CD8-positive, alpha-beta memory T cell (primary cell): ENCODE results near the gene SLC39A11. TPM values are rescaled to one million over a fixed set of nuclear protein-coding genes. Genes with fewer than 3 reads are reported as not detected.

Source experiments
- CTCF ChIA-PET: fragments of 350-600 bp; sonication (Branson Sonifier 250); formaldehyde crosslinking; loops from one replicate; lab custom pipeline; 2021; ENCODE audit warnings: antibody characterized with exemption; lab: Charles Lee
- POLR2A ChIA-PET: fragments of 350-600 bp; sonication (Branson Sonifier 250); formaldehyde crosslinking; loops from one replicate; lab custom pipeline; 2021; ENCODE audit warnings: antibody characterized with exemption; lab: Charles Lee
- DNase-seq, 5 donors: peaks; one replicate each; pipeline versions ENCODE4 v3.0.0 to v3.0.0-alpha.2; 2020 to 2022; ENCODE audit warnings: mixed read lengths in 1 of 5
- H3K27ac ChIP-seq: one replicate; pipeline ENCODE4 v1.7.0; 2013; ENCODE audit warnings: low read depth, mild to moderate bottlenecking, low read length, moderate library complexity
- H3K27me3 ChIP-seq: 2 replicates; pipeline ENCODE4 v1.7.0; 2013; ENCODE audit warnings: low read length, mild to moderate bottlenecking; ENCODE audit not compliant: insufficient read depth, poor library complexity, severe bottlenecking
- H3K36me3 ChIP-seq: 2 replicates; pipeline ENCODE4 v1.7.0; 2013; ENCODE audit warnings: mild to moderate bottlenecking, low read length, moderate library complexity; ENCODE audit not compliant: insufficient read depth
- H3K4me1 ChIP-seq: 2 replicates; pipeline ENCODE4 v1.7.0; 2013; ENCODE audit warnings: mild to moderate bottlenecking, low read length, moderate library complexity; ENCODE audit not compliant: insufficient read depth
- H3K4me3 ChIP-seq: 2 replicates; pipeline ENCODE4 v1.7.0; 2013; ENCODE audit warnings: mild to moderate bottlenecking, low read length
- H3K9me3 ChIP-seq: 2 replicates; pipeline ENCODE4 v1.7.0; 2013; ENCODE audit warnings: mild to moderate bottlenecking, low read length
- H3K27ac Mint-ChIP-seq, 8 donors: one replicate each; pipeline ENCODE4 v1.8.0; 2020 to 2021; ENCODE audit warnings: mixed read lengths in 8 of 8, mild to moderate bottlenecking in 6 of 8, inconsistent platforms in 3 of 8, moderate library complexity in 3 of 8
- H3K27me3 Mint-ChIP-seq, 2 donors: one replicate each; pipeline ENCODE4 v1.8.0; 2020 to 2021; ENCODE audit warnings: mixed read lengths in 2 of 2, mild to moderate bottlenecking in 1 of 2, moderate library complexity in 1 of 2
- H3K36me3 Mint-ChIP-seq, 3 donors: one replicate each; pipeline ENCODE4 v1.8.0; 2020 to 2021; ENCODE audit warnings: mixed read lengths in 3 of 3, inconsistent platforms in 1 of 3, mild to moderate bottlenecking in 1 of 3
- H3K4me1 Mint-ChIP-seq, 3 donors: one replicate each; pipeline ENCODE4 v1.8.0; 2020 to 2021; ENCODE audit warnings: mixed read lengths in 3 of 3, inconsistent platforms in 1 of 3, mild to moderate bottlenecking in 1 of 3
- H3K4me3 Mint-ChIP-seq, 7 donors: one replicate each; pipeline ENCODE4 v1.8.0; 2020 to 2021; ENCODE audit warnings: mixed read lengths in 7 of 7, mild to moderate bottlenecking in 6 of 7, moderate library complexity in 4 of 7, inconsistent platforms in 2 of 7
- H3K9me3 Mint-ChIP-seq, 5 donors: one replicate each; pipeline ENCODE4 v1.8.0; 2020 to 2022; ENCODE audit warnings: mixed read lengths in 5 of 5, mild to moderate bottlenecking in 3 of 5, moderate library complexity in 2 of 5, inconsistent platforms in 1 of 5
- polyA plus RNA-seq: library from polyadenylated mRNA; unstranded; fragments of 300-500 nt; fragmentation: Illumina TruSeq; gene quantifications from one replicate; pipeline ENCODE4 v1.2.3, GENCODE V29; 2021
- total RNA-seq, 2 experiments: library from RNA; stranded (reverse); gene quantifications; one replicate each; pipeline ENCODE4 v1.2.3, GENCODE V29; 2021

SLC39A11 gene
- total and polyA plus RNA-seq, 3 experiments from 2014 or later, result 13.1 to 18.5 (median 17.2) TPM

DNA sequence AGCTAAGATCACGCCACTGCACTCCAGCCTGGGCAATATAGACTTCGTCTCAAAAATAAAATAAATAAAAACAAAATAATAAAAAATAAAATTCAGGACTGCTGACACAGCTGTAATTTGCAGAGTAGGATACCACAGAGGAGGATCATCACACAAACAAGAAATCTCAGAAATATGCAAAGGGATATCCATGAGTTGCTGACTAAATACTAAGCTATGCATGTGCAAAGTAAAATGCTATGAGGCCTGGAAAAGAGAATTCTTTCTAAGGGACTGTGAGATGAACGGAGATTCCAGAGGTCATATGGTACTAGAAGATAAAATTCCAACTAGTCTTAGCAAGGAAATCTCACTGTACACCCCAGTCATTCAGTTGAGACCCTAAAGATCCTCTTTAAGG, 74.8 kb downstream of the SLC39A11 start:
- Histone ChIP-seq H3K4me3 (no peak overlapping the region), H3K36me3 (no peaks in the 10 kb centered on the region), H3K9me3 (peaks cover 8% of the 10 kb centered on the region), H3K4me1 (no peaks in the 10 kb centered on the region), H3K27me3 (no peaks in the 10 kb centered on the region), H3K27ac (no peak overlapping the region)
- no peaks in the 10 kb centered on the region for H3K27me3 Mint-ChIP-seq
- peaks cover 4 to 8% (median 7%) of the 10 kb centered on the region in 3 donors for H3K4me1 Mint-ChIP-seq
- DNase-seq, result no peak
- no peak overlapping the region for H3K4me3 Mint-ChIP-seq
- CTCF ChIA-PET, result interaction anchor here (0.5 kb wide), 1 partner anchor 36 kb away, joined by 3 read pairs; no protein-coding TSS in a partner anchor
- peaks cover 17 to 48% (median 32%) of the 10 kb centered on the region in 5 donors for H3K9me3 Mint-ChIP-seq
- POLR2A ChIA-PET, result no interaction called here
- peaks cover 16 to 60% (median 20%) of the 10 kb centered on the region in 3 donors for H3K36me3 Mint-ChIP-seq
- no peak overlapping the region for H3K27ac Mint-ChIP-seq

DNA sequence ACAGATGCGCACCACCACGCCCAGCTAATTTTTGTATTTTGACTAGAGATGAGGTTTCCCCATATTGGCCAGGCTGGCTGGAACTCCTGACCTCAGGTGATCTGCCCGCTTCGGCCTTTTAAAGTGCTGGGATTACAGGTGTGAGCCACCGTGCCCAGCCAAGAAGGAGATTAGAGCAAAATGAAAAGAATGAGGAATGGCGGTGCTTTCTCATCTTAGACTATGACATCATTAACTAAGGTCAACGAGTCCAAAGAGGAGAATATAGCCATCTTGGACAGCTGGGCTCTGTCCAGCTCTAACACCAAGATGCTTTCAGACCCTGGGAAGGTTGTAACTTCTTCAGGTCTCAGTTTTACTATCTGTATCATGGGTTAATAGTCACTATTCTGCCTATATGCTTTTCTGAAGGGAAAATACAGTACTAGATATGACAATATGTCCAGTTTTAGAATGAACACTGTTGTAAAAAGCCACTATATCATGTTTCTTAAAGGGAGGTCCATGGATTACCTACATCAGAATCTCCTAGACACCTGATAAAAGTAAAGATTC, 76.7 kb downstream of the SLC39A11 start:
- Mint-ChIP-seq H3K27ac (no peak overlapping the region), H3K4me1 (peaks cover 8 to 14% (median 10%) of the 10 kb centered on the region in 3 donors), H3K36me3 (peaks cover 10 to 48% (median 19%) of the 10 kb centered on the region in 3 donors), H3K27me3 (no peaks in the 10 kb centered on the region), H3K9me3 (peaks cover 17 to 41% (median 27%) of the 10 kb centered on the region in 5 donors), H3K4me3 (no peak overlapping the region)
- ChIA-PET CTCF (no interaction called here), POLR2A (no interaction called here)
- Histone ChIP-seq H3K27ac (no peak overlapping the region), H3K9me3 (peaks cover 8% of the 10 kb centered on the region), H3K36me3 (no peaks in the 10 kb centered on the region), H3K4me3 (no peak overlapping the region), H3K27me3 (no peaks in the 10 kb centered on the region), H3K4me1 (no peaks in the 10 kb centered on the region)
- DNase-seq, result no peak

DNA sequence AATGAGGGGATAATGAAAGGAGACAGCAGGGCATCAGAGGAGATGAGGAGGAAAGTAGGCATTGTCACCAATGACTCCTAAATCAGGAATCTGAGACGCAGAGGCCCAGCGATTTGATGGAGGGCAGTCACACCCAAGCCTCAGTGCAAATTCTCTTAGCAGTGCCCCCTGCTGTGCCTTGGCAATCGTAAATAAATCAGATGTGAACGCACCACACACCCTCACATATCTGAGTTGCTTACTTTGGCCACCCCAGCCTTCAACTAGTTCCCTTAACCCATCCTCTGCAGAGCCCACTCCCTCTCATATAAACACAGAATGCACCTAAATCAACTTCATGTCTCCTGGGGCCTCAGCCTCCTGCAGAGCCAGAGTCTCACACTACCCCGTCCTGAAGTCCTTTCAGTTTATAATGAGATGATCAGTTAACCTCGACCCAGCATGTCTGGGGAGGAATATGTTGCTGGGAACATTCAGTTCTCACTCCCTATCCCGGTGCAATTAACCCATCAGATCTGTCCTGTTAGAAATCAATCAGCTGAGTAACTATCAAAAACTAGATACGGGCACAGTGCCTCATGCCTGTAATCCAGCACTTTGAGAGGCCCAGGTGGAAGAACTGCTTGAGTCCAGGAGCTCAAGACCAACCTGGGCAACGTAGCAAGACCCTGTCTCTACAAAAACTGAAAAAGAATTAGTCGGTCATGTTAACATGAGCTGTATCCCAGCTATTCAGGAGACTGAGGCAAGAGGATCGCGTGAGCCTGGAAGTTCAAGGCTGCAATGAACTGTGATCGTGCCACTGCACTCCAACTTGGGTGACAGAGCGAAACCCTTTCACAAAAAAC, 78.4 kb downstream of the SLC39A11 start:
- DNase-seq, result no peak
- Histone ChIP-seq H3K9me3 (peaks cover 4% of the 10 kb centered on the region), H3K27me3 (no peaks in the 10 kb centered on the region), H3K4me1 (no peaks in the 10 kb centered on the region), H3K27ac (no peak overlapping the region), H3K4me3 (no peak overlapping the region), H3K36me3 (no peaks in the 10 kb centered on the region)
- Mint-ChIP-seq H3K36me3 (peaks cover 4 to 51% (median 10%) of the 10 kb centered on the region in 3 donors), H3K4me1 (peaks cover 11 to 15% (median 12%) of the 10 kb centered on the region in 3 donors), H3K27me3 (no peaks in the 10 kb centered on the region), H3K4me3 (no peak overlapping the region), H3K9me3 (peaks cover 4 to 28% (median 14%) of the 10 kb centered on the region in 5 donors), H3K27ac (no peak overlapping the region)
- CTCF ChIA-PET, result no interaction called here
- POLR2A ChIA-PET, result no interaction called here

DNA sequence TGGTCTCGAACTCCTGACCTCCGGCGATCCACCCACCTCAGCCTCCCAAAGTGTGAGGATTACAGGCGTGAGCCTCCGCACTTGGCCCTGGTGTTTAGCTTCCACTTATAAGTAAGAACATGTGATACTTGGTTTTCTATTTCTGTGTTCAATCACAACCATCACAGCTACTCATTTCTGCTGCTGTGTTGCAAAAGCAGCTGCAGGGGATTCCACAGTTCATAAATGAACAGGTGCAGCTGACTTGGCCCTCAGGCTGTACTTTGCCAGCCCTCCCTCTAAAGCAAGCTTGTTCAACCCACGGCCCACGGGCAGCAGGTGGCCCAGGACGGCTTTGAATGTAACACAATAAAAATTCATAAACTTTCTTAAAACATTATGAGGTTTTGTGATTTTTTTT, 79.2 kb downstream of the SLC39A11 start:
- no peak overlapping the region for H3K27ac ChIP-seq
- no peaks in the 10 kb centered on the region for H3K27me3 ChIP-seq
- no peak overlapping the region for H3K4me3 ChIP-seq
- Mint-ChIP-seq H3K36me3 (peaks cover 1 to 45% (median 8%) of the 10 kb centered on the region in 3 donors), H3K4me3 (peak overlapping the region in 1 of 7 donors; percentile 40), H3K27me3 (no peaks in the 10 kb centered on the region), H3K4me1 (peaks cover 11 to 15% (median 12%) of the 10 kb centered on the region in 3 donors), H3K9me3 (peaks cover 0 to 21% (median 7%) of the 10 kb centered on the region in 5 donors), H3K27ac (no peak overlapping the region)
- no peaks in the 10 kb centered on the region for H3K36me3 ChIP-seq
- DNase-seq, result no peak
- ChIA-PET CTCF (no interaction called here), POLR2A (no interaction called here)
- no peaks in the 10 kb centered on the region for H3K4me1 ChIP-seq
- no peaks in the 10 kb centered on the region for H3K9me3 ChIP-seq

DNA sequence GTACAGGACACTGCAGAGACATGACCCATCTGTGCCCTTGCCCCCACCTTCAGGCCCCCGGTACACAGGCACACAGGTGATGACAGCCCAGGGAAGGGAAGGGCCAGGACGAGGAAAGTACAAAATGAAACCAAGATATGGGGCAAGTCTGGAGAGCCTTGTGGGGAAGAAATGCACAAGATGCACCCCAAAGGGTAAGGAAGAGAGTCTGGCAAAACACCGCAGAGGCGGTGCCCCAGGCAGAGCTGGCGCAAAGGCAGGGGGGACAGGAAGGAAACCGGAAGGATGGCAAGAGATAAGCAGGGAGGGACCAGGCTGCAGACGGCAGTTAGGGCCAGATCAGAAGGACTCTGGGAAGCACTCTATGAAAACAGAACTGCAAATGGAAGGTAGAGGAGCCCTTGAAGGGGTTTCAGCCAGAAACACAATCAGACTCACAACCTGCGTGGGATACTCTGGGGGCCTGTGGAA, 81.4 kb downstream of the SLC39A11 start:
- Histone ChIP-seq H3K27ac (no peak overlapping the region), H3K4me3 (no peak overlapping the region), H3K27me3 (no peaks in the 10 kb centered on the region), H3K9me3 (no peaks in the 10 kb centered on the region), H3K36me3 (no peaks in the 10 kb centered on the region), H3K4me1 (no peaks in the 10 kb centered on the region)
- H3K9me3 Mint-ChIP-seq, result peaks cover 0 to 7% (median 0%) of the 10 kb centered on the region in 5 donors
- DNase-seq, result no peak
- H3K27me3 Mint-ChIP-seq, result no peaks in the 10 kb centered on the region
- H3K27ac Mint-ChIP-seq, result peak overlapping the region in 5 of 8 donors; percentile 3 to 87 (median 59)
- CTCF ChIA-PET, result no interaction called here
- peaks cover 0 to 43% (median 6%) of the 10 kb centered on the region in 3 donors for H3K36me3 Mint-ChIP-seq
- H3K4me1 Mint-ChIP-seq, result peaks cover 11 to 15% (median 12%) of the 10 kb centered on the region in 3 donors
- POLR2A ChIA-PET, result no interaction called here
- H3K4me3 Mint-ChIP-seq, result peak overlapping the region in 5 of 7 donors; percentile 16 to 80 (median 47)

DNA sequence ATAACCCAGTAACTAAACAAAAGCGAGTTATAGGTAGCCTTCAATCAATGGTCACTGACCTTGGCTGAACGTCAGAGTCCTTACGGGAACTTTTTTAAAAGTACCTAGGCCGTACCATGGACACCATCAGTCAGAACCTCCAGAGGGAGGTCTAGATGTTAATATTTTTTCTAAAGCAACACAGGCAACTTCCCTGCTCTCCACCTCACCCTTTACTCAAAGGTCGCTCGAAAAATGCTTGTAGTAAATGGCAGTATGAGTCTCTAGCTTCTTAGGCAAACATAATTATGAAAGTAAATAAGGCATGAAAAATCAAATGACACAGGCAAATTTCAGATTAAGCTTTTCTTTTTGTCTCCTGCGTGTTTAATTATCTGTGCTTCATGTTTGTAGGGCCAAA, 82.1 kb downstream of the SLC39A11 start:
- Histone ChIP-seq H3K27ac (no peak overlapping the region), H3K9me3 (no peaks in the 10 kb centered on the region), H3K4me3 (no peak overlapping the region), H3K36me3 (no peaks in the 10 kb centered on the region), H3K27me3 (no peaks in the 10 kb centered on the region), H3K4me1 (no peaks in the 10 kb centered on the region)
- Mint-ChIP-seq H3K36me3 (peaks cover 0 to 46% (median 7%) of the 10 kb centered on the region in 3 donors), H3K27ac (peak overlapping the region in 2 of 8 donors; percentile 17 to 59), H3K27me3 (no peaks in the 10 kb centered on the region), H3K4me1 (peaks cover 11 to 15% (median 12%) of the 10 kb centered on the region in 3 donors), H3K4me3 (no peak overlapping the region), H3K9me3 (peaks cover 0 to 7% (median 0%) of the 10 kb centered on the region in 5 donors)
- ChIA-PET POLR2A (no interaction called here), CTCF (no interaction called here)
- no peak for DNase-seq

DNA sequence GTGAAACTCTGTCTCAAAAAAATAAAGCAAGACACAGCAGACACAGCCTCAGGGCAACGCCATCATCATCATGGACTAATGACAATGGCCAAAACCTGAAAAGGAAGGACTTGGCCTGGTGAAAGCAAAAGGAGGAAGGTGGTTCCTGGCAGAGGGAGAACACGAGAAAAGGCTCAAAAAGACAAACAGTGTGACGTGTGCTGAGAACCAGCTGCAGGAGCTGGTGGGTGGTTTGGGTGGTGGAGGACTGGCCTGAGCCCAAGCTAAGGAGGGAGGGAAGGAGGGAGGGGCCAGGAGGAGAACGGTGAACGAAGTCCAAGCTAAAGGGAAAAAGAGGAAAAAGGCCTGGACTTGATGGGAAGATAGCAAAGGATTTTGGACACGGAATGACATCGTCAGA, 85.1 kb downstream of the SLC39A11 start:
- H3K27ac Mint-ChIP-seq, result no peak overlapping the region
- no peaks in the 10 kb centered on the region for H3K27me3 Mint-ChIP-seq
- no peaks in the 10 kb centered on the region for H3K27me3 ChIP-seq
- POLR2A ChIA-PET, result no interaction called here
- no peaks in the 10 kb centered on the region for H3K4me1 ChIP-seq
- H3K9me3 Mint-ChIP-seq, result peaks cover 0 to 13% (median 0%) of the 10 kb centered on the region in 5 donors
- no peaks in the 10 kb centered on the region for H3K9me3 ChIP-seq
- no peak overlapping the region for H3K4me3 ChIP-seq
- H3K4me1 Mint-ChIP-seq, result peaks cover 9 to 11% (median 11%) of the 10 kb centered on the region in 3 donors
- no peak overlapping the region for H3K4me3 Mint-ChIP-seq
- CTCF ChIA-PET, result interaction anchor here (1.3 kb wide), 1 partner anchor 24 kb away, joined by 3 read pairs; no protein-coding TSS in a partner anchor
- DNase-seq, result no peak
- H3K36me3 Mint-ChIP-seq, result peaks cover 3 to 60% (median 5%) of the 10 kb centered on the region in 3 donors
- H3K36me3 ChIP-seq, result no peaks in the 10 kb centered on the region
- no peak overlapping the region for H3K27ac ChIP-seq

DNA sequence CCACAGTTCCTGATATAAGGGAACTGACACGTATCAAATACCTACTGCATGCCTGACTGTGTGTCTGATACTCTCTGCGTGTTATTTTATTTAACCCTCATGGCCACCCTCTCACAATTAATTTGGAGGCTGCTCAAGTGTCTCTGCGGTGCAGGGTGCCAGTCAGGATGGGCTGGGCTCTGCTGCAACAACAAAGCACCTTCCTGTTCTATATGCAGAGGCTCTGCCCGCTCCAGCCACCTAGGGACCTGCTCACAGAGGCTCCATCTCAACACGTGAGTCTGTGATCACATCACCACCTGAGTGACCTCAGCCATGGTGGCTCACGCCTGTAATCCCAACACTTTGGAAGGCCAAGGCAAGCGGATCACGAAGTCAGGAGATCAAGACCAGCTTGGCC, 87.1 kb downstream of the SLC39A11 start:
- no peak for DNase-seq
- H3K4me3 ChIP-seq, result no peak overlapping the region
- ChIA-PET POLR2A (no interaction called here), CTCF (no interaction called here)
- no peaks in the 10 kb centered on the region for H3K36me3 ChIP-seq
- Mint-ChIP-seq H3K27ac (no peak overlapping the region), H3K4me1 (peaks cover 0 to 2% (median 0%) of the 10 kb centered on the region in 3 donors), H3K27me3 (no peaks in the 10 kb centered on the region), H3K4me3 (no peak overlapping the region), H3K36me3 (peaks cover 3 to 57% (median 5%) of the 10 kb centered on the region in 3 donors), H3K9me3 (peaks cover 0 to 11% (median under 1%) of the 10 kb centered on the region in 5 donors)
- H3K4me1 ChIP-seq, result no peaks in the 10 kb centered on the region
- H3K9me3 ChIP-seq, result no peaks in the 10 kb centered on the region
- no peak overlapping the region for H3K27ac ChIP-seq
- H3K27me3 ChIP-seq, result no peaks in the 10 kb centered on the region
